ENCODE results near the gene SH3RF1. TPM values are rescaled to one million over a fixed set of nuclear protein-coding genes. Genes with fewer than 3 reads are reported as not detected.

The SH3RF1 gene
- total and polyA plus RNA-seq, 5 experiments from 2014 or later = 0.16 TPM; not detected in 4

- no peak overlapping the region for H3K4me3 Mint-ChIP-seq
- no peak overlapping the region for H3K27ac Mint-ChIP-seq
- ATAC-seq = no peak
- H3K27me3 Mint-ChIP-seq = peaks cover 0 to 17% (median 2%) of the 10 kb centered on the region in 5 donors
- DNase-seq = no peak
- H3K36me3 Mint-ChIP-seq = peaks cover 0 to 3% (median 0%) of the 10 kb centered on the region in 3 donors
- POLR2A ChIA-PET = no interaction called here
- H3K9me3 Mint-ChIP-seq = peaks cover 0 to 9% (median 0%) of the 10 kb centered on the region in 9 donors
- H3K4me1 Mint-ChIP-seq = no peaks in the 10 kb centered on the region
Observed at GRCh38 chr4:169074117-169074516, 196.6 kb downstream of the SH3RF1 start.

DNA sequence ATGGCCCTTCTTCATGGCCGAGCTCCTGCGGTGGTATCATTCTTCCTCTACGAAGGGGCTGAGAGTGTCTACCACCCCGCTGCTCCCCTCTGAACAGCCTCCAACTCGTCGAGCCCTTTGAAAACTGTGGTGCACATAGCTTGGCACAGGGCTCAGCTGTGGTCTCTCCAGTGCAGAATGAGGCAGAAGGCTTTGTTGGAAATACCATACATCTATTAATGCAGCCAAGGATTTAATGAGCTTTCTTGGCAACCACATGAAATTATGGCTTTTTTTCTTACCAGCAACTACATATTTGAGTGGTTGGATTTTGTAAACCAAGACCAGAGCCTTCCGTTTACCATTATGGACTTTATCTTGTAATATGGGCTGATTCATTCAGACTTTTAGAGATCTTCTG, 199.0 kb downstream of the SH3RF1 start:
- Mint-ChIP-seq H3K27me3 (peaks cover 0 to 4% (median 0%) of the 10 kb centered on the region in 5 donors), H3K9me3 (peaks cover 0 to under 1% (median 0%) of the 10 kb centered on the region in 9 donors), H3K27ac (no peak overlapping the region), H3K4me3 (no peak overlapping the region), H3K4me1 (peaks cover 3 to 9% (median 4%) of the 10 kb centered on the region in 4 donors), H3K36me3 (no peaks in the 10 kb centered on the region)
- DNase-seq (no peak), ATAC-seq (no peak)
- POLR2A ChIA-PET = no interaction called here

DNA sequence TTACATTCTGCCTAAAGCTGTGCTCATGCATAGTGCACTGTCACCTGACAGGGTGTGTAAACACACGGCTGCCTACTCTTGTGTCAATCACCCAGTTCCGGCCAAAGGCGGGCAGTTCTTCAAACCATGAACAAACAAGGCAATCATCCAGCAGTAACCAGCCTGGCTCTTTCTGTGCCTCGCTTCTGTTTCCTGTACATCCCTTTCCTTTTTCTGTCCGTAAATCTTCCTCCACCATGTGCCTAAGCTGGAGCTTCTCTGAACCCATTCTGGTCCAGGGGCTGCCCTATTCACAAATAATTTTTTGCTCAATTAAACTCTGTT, 199.9 kb downstream of the SH3RF1 start:
- ATAC-seq = no peak
- Mint-ChIP-seq H3K4me1 (peaks cover 3 to 9% (median 4%) of the 10 kb centered on the region in 4 donors), H3K4me3 (no peak overlapping the region), H3K36me3 (no peaks in the 10 kb centered on the region), H3K27ac (no peak overlapping the region), H3K9me3 (no peaks in the 10 kb centered on the region), H3K27me3 (no peaks in the 10 kb centered on the region)
- POLR2A ChIA-PET = no interaction called here
- no peak for DNase-seq

DNA sequence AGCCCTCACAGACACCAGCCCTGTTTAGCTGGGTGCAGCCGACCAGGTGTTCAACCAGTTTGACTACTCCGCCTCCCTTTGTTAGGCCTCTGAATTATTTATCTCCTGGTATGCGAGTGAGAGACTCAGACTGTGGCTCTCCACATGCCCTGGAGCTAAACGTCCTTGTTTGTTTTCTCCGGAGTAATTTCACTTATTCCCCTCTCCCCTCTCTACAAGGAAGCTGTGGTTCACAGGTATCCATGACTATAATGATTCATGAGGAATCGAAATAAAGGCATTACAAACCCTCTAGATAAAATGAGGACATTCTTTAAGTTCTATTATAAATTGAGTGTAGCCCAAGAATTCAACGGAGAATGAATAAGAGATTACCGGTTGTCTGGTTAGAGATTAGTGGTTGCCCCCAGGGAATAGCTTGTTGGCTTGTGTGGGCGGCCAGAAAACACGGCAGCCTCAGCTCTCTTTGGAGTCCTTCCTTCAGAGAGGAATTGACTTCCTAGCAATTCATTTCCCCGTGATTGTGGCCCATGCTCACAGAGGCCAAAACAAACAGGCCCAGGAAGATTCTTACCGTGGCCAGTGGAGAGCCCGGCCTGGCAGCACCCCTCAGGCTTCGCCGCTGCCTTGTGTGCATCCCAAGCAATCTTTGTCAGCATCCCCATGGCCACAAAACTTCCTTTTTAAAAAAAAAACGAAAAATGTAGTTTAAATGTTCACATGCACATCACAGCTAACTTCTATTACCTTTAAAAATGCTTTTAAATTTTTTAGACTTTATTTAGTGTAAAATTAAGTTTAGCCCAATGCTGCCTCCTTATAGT, 200.5 kb downstream of the SH3RF1 start:
- Mint-ChIP-seq H3K27ac (no peak overlapping the region), H3K4me1 (peaks cover 3 to 9% (median 4%) of the 10 kb centered on the region in 4 donors), H3K9me3 (no peaks in the 10 kb centered on the region), H3K4me3 (no peak overlapping the region), H3K27me3 (no peaks in the 10 kb centered on the region), H3K36me3 (no peaks in the 10 kb centered on the region)
- no peak for ATAC-seq
- no peak for DNase-seq
- POLR2A ChIA-PET = no interaction called here

GRCh38 chr4:169068423-169068822, 202.3 kb downstream of the SH3RF1 start:
- H3K36me3 Mint-ChIP-seq = no peaks in the 10 kb centered on the region
- POLR2A ChIA-PET = no interaction called here
- H3K4me3 Mint-ChIP-seq = no peak overlapping the region
- H3K27ac Mint-ChIP-seq = peak overlapping the region in 1 of 10 donors; percentile 17
- H3K4me1 Mint-ChIP-seq = peaks cover 3 to 9% (median 4%) of the 10 kb centered on the region in 4 donors
- H3K9me3 Mint-ChIP-seq = no peaks in the 10 kb centered on the region
- H3K27me3 Mint-ChIP-seq = no peaks in the 10 kb centered on the region
- ATAC-seq = no peak
- DNase-seq = no peak

DNA sequence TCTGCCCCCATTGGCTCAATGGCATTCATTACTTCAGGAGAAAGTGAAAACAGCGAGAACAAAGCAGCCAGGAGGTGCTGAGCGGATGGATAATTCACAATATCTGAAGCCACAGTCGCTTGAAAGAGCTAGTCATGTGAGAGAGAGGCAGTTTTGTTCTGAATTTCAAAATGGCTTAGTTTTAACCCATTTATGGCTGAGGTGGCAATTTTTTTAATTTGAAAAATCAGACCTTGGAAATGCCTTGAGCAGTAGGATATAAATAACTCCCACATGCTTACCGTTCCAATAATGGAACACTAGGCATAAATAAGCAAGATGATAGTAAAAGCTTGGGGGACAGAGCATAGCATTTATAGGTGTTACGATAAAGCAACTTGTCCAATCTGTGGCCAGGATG, 203.8 kb downstream of the SH3RF1 start:
- H3K36me3 Mint-ChIP-seq = no peaks in the 10 kb centered on the region
- no peak overlapping the region for H3K4me3 Mint-ChIP-seq
- no peaks in the 10 kb centered on the region for H3K9me3 Mint-ChIP-seq
- no peak for DNase-seq
- POLR2A ChIA-PET = no interaction called here
- no peak for ATAC-seq
- H3K27ac Mint-ChIP-seq = no peak overlapping the region
- H3K27me3 Mint-ChIP-seq = no peaks in the 10 kb centered on the region
- H3K4me1 Mint-ChIP-seq = peaks cover 3 to 9% (median 4%) of the 10 kb centered on the region in 4 donors

- no peak for DNase-seq
- no peaks in the 10 kb centered on the region for H3K36me3 Mint-ChIP-seq
- no peak overlapping the region for H3K27ac Mint-ChIP-seq
- peaks cover 0 to 1% (median 0%) of the 10 kb centered on the region in 5 donors for H3K27me3 Mint-ChIP-seq
- H3K4me1 Mint-ChIP-seq = peaks cover 3 to 9% (median 4%) of the 10 kb centered on the region in 4 donors
- no peaks in the 10 kb centered on the region for H3K9me3 Mint-ChIP-seq
- ATAC-seq = no peak
- no peak overlapping the region for H3K4me3 Mint-ChIP-seq
- POLR2A ChIA-PET = no interaction called here
Observed at GRCh38 chr4:169064296-169064695, 206.5 kb downstream of the SH3RF1 start.

- peaks cover 3 to 6% (median 3%) of the 10 kb centered on the region in 4 donors for H3K4me1 Mint-ChIP-seq
- peaks cover 0 to 3% (median 0%) of the 10 kb centered on the region in 5 donors for H3K27me3 Mint-ChIP-seq
Observed at GRCh38 chr4:169063441-169063840, 207.3 kb downstream of the SH3RF1 start.

DNA sequence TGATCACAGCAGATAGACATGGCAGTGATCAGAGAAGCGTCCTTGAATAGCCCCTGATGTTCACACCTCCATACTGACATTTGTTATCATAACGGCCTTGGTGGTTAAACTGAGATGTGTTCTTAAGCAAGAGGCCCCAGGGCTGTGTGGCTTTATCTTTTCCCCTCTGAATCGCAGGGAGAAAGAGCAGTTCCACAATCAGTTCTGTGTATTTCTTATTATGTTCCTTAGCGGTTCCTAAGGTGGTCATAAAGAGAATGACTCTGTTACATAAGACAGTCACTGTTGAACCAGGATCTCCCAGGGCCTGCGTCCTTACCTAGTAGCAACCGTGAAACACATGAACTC, 207.9 kb downstream of the SH3RF1 start:
- peaks cover 0 to 3% (median 0%) of the 10 kb centered on the region in 5 donors for H3K27me3 Mint-ChIP-seq
- ATAC-seq (no peak), DNase-seq (no peak)
- H3K9me3 Mint-ChIP-seq = no peaks in the 10 kb centered on the region
- H3K4me3 Mint-ChIP-seq = no peak overlapping the region
- H3K27ac Mint-ChIP-seq = no peak overlapping the region
- no peaks in the 10 kb centered on the region for H3K36me3 Mint-ChIP-seq
- POLR2A ChIA-PET = no interaction called here
- H3K4me1 Mint-ChIP-seq = no peaks in the 10 kb centered on the region

More at GRCh38 chr4:169063441-169063840, 207.3 kb downstream of the SH3RF1 start:
- H3K27ac Mint-ChIP-seq = no peak overlapping the region
- no peaks in the 10 kb centered on the region for H3K36me3 Mint-ChIP-seq
- H3K9me3 Mint-ChIP-seq = no peaks in the 10 kb centered on the region
- ATAC-seq (no peak), DNase-seq (no peak)
- no peak overlapping the region for H3K4me3 Mint-ChIP-seq
- POLR2A ChIA-PET = no interaction called here

DNA sequence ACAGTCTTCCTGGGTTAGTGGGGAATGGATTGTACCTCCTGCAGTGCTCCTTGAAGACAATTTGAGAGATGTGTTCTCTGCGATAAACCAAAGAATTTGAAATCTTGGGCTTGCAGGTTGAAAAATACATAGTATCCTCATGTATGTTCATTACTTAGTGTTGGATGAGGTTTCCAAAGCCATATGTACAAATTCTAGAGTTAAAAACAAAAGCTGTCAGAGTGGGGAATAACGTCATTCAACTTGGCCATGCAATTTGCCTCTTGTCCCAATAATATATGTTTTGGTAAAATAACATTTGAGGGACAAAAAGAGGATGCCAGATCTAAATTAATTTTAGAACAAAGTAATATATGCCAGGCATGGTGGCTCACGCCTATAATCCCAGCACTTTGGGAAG, 209.4 kb downstream of the SH3RF1 start:
- no peak for DNase-seq
- no peak for ATAC-seq
- Mint-ChIP-seq H3K36me3 (no peaks in the 10 kb centered on the region), H3K27ac (no peak overlapping the region), H3K27me3 (peaks cover 0 to 4% (median 0%) of the 10 kb centered on the region in 5 donors), H3K4me1 (no peaks in the 10 kb centered on the region), H3K9me3 (no peaks in the 10 kb centered on the region), H3K4me3 (no peak overlapping the region)
- POLR2A ChIA-PET = no interaction called here

DNA sequence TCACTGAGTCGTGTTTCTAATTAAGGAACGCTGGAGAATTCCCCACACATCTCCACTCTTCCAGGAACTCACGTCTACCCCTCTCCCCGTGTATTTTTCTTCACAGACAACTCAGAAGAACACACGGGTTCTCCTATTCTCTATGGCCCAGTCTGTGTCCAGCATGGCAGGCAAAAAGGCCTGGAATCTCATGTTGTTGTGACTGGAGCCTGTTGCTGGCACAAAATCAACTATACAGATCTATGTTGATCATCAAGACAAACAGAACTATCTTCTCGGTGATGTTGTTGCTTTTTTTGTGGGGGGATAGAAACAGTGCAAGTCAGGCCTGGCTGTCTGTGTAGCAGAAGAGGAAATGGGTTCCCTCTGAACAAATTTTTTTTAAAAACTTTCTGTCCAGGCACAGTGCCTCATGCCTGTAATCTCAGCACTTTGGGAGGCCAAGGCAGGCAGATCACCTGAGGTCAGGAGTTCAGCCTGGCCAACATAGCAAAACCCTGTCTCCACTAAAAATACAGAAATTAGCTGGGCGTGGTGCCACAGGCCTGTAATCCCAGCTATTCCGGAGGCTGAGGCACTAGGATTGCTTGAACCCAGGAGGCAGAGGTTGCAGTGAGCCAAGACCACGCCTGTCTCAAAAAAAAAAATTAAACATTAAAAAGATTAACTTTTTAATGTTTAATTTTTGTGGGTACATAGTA, 210.2 kb downstream of the SH3RF1 start:
- no peaks in the 10 kb centered on the region for H3K36me3 Mint-ChIP-seq
- H3K27ac Mint-ChIP-seq = no peak overlapping the region
- POLR2A ChIA-PET = no interaction called here
- no peak for ATAC-seq
- H3K27me3 Mint-ChIP-seq = peaks cover 0 to 10% (median 0%) of the 10 kb centered on the region in 5 donors
- DNase-seq = no peak
- no peak overlapping the region for H3K4me3 Mint-ChIP-seq
- no peaks in the 10 kb centered on the region for H3K9me3 Mint-ChIP-seq
- H3K4me1 Mint-ChIP-seq = no peaks in the 10 kb centered on the region

DNA sequence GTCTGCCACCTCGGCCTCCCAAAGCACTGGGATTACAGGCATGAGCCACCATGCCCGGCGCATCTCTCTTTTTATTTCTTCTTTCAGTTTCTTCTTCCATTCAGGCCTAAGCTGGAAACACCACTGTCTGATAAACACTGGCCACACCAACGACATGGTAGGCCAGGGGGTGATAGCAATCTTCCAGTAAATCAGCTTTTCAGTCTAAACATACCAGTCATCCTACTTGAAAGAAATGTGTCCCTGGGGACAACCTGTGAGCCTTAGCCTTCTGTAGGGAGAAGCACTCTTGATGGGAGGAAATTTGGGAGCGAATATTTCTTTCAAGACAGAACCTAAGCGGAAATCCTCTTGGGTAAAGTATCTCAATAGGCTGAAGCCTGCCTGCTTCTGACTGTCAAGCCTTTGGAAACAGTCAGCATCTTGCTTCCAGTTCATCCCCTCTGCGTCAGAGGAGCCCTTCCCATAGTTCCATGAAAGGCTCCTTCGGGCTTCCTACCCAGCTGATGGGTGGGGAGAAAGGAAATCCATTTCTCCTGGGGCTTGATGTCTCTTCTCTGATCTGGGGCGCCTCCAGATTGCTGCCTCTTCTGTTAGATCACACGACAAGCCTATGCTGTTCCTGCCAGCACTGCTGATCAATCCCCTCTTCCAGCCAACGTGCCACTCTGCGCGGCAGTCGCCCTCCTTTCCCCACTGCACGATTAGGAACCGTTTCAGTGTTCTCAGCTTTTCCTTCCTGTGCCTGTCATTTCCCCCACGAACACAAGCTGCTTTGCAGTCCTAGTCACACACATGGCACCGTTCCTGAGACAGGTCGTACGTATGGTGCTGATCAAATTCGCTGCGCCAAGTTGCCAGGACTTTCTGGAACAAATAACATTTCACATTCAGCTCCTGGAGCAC, 211.2 kb downstream of the SH3RF1 start:
- no peaks in the 10 kb centered on the region for H3K4me1 Mint-ChIP-seq
- DNase-seq (no peak), ATAC-seq (no peak)
- POLR2A ChIA-PET = no interaction called here
- H3K9me3 Mint-ChIP-seq = no peaks in the 10 kb centered on the region
- H3K27me3 Mint-ChIP-seq = peaks cover 0 to 10% (median 0%) of the 10 kb centered on the region in 5 donors
- H3K36me3 Mint-ChIP-seq = no peaks in the 10 kb centered on the region
- H3K27ac Mint-ChIP-seq = peak overlapping the region in 2 of 10 donors; percentile 21 to 37
- no peak overlapping the region for H3K4me3 Mint-ChIP-seq

- no peak overlapping the region for H3K27ac Mint-ChIP-seq
- no peak overlapping the region for H3K4me3 Mint-ChIP-seq
- H3K36me3 Mint-ChIP-seq = no peaks in the 10 kb centered on the region
- DNase-seq (no peak), ATAC-seq (no peak)
- POLR2A ChIA-PET = no interaction called here
- peaks cover 0 to 12% (median 2%) of the 10 kb centered on the region in 5 donors for H3K27me3 Mint-ChIP-seq
- H3K4me1 Mint-ChIP-seq = no peaks in the 10 kb centered on the region
- no peaks in the 10 kb centered on the region for H3K9me3 Mint-ChIP-seq
Observed at GRCh38 chr4:169058312-169058711, 212.4 kb downstream of the SH3RF1 start.

All from naive thymus-derived CD8-positive, alpha-beta T cell (primary cell).